Activated T-helper 1 cell treated with anti-CD3 and anti-CD28 coated beads, Interleukin-2, amount 50 U/mL, for 16 hours (primary cell): ENCODE data around the gene ARHGAP18.

ENCODE experiments used
- DNase-seq, 2 donors: peaks; one replicate each; pipeline ENCODE4 v3.0.0-alpha.2; 2020; ENCODE audit warnings: low read depth in 1 of 2, low spot score in 1 of 2

Gene ARHGAP18

DNA sequence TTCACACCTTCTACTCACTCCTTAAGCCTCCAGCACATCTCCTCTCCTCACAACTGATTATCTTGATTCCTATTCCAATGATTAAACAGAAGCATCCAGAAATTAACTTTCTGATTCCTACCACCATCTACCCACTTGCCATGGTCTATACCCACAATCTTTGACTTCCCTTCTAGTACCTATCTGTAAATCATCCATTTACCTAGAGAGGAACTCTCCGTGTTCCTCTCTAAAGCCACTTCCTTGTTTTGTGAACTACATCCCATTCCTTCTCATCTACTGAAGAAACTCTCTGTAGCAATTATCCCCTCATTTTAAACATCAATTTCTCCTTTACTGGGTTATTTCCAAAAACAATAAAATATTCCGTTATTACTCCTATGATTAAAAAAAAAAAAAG is 167.3 kb downstream of the ARHGAP18 start:
- no peak for DNase-seq

DNA sequence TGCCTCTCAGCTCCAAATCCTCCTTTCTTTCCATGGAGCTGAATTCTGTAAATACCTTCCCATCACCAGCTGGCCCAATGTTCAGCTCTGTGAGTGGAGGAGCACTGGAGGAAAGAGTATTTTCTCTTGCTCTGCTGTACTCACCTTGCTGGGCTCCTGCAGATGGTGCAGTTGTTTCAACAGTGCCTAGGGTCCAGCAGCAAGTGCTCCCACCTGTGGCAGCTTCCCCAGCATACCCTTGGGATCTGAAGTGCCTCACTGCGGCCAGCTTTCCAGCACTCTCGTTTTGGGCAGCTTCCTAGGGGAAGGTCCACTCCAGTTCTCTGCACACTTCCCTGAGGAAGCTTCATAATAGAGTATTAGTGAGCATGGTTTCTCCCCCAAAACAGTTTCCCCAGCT is 170.9 kb downstream of the ARHGAP18 start:
- DNase-seq, result no peak

DNA sequence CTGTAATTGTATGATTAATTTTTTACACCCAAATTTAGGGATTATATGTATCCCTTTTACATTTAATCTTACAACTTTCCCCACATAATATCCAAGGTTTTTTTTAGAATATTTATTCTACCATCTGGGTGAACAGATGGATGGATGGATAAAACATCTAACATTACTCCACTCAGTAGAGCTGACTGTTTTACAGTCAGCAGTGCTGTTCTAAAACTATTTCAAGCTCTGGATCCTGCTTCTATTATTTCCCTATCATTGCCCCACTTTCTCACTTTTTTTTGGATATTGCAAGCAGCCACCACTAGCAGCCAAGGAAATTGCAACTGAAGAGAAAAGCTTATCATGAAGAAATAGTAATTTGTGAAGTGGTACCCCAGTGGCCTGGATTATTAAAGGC is 173.7 kb downstream of the ARHGAP18 start:
- no peak for DNase-seq

DNA sequence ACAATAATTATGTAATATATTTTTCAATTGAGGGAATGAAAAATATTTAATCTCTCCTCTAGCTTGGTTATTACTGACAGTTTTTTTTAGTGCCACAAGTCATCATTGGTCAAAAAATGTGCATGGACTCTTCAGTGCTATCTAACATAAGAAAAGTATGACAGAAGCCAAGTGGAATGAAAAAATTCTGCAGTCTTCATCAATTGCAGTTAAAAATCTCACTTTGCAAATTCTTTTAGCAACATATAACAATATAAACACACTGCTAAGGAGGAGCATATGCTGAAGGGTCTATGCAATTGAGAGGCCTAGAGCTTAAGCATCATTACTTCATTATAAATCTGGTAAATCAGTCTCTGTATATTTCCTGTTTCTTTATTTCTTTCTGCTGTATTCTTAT is 175.1 kb downstream of the ARHGAP18 start:
- DNase-seq, result no peak
